Measurements from ENCODE around the gene LHFPL6. TPM values are rescaled to one million over a fixed set of nuclear protein-coding genes. Genes with fewer than 3 reads are reported as not detected.

The LHFPL6 gene
- total RNA-seq, 3 donors from 2014 or later = 4.9 to 26.1 (median 8.3) TPM

DNA sequence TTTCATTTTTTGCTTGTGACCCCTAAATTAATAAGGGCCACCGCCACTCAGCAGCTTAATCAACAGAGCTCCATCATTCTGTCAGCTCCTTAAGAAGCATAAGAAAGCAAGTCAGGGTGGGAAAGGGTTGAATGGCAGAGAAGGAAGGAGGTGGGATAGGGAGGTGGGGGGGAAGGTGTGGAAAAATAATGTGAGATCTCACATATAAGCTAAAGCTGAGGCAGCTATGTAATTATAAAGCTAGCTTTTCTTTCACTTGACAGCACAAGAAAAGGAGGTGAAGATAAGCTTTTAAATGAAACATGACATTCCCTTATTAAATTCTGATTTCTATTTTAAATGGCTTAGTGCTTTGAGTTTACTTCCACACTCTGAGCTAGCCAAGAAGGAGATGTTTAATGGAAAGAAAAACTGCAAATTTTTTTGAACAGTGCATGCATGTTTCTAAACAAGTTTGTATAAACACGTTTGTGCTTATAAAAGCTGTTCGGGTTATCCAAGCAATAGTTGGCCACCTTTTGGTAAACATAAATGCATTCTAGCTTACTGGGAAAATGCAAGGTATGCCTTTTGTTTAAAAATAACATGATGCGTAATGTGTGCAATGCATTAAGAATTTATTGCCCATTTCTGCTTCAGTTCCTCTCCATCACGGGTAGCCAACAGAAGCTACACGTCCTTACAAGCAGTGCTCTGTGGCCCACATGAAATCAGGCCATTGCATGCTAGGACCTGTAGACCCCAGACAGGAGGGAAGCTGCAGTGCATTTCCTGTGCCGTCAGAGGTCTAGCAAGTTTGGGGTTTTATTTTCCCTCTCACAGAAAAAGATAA lies 96.2 kb downstream of the LHFPL6 start:
- no peaks in the 10 kb centered on the region for H3K4me1 ChIP-seq (ENCODE audit: low read depth)
- no peak for ATAC-seq
- H3K9me3 ChIP-seq = no peaks in the 10 kb centered on the region
- TF ChIP-seq, protein P1, sequence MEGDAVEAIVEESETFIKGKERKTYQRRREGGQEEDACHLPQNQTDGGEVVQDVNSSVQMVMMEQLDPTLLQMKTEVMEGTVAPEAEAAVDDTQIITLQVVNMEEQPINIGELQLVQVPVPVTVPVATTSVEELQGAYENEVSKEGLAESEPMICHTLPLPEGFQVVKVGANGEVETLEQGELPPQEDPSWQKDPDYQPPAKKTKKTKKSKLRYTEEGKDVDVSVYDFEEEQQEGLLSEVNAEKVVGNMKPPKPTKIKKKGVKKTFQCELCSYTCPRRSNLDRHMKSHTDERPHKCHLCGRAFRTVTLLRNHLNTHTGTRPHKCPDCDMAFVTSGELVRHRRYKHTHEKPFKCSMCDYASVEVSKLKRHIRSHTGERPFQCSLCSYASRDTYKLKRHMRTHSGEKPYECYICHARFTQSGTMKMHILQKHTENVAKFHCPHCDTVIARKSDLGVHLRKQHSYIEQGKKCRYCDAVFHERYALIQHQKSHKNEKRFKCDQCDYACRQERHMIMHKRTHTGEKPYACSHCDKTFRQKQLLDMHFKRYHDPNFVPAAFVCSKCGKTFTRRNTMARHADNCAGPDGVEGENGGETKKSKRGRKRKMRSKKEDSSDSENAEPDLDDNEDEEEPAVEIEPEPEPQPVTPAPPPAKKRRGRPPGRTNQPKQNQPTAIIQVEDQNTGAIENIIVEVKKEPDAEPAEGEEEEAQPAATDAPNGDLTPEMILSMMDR (IDR thresholded peaks at IDR 0.05) = no peak
- intact Hi-C loops (cut with DNase I, micrococcal nuclease) = no loop called here
- no peaks in the 10 kb centered on the region for H3K36me3 ChIP-seq (ENCODE audit: low read depth)
- no peak overlapping the region for H3K4me3 ChIP-seq
- DNase-seq = no peak

DNA sequence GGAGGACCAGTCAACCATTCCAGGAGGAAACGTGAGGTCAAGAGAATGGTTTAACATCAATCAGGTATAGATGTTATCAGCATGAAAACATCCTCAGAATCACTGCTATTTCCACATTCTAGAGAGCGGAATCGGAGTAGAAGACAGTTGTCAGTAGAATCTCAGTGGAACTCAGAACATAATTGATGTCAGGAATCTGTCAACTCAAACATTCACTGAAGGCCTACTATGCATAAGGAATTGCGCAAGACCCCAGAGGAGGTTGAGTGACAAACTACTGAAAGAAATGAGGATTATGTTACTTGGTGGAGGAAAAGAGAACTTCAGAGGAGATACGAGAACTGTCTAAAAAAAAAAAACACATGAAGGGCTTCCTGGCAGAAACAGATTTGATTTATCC lies 97.8 kb downstream of the LHFPL6 start:
- Histone ChIP-seq H3K4me3 (no peak overlapping the region), H3K4me1 (ENCODE audit: low read depth) (no peaks in the 10 kb centered on the region), H3K9me3 (no peaks in the 10 kb centered on the region), H3K36me3 (ENCODE audit: low read depth) (no peaks in the 10 kb centered on the region)
- DNase-seq (no peak), ATAC-seq (no peak)
- intact Hi-C loops (cut with DNase I, micrococcal nuclease) = no loop called here
- TF ChIP-seq, protein P1 (IDR thresholded peaks at IDR 0.05) = no peak

DNA sequence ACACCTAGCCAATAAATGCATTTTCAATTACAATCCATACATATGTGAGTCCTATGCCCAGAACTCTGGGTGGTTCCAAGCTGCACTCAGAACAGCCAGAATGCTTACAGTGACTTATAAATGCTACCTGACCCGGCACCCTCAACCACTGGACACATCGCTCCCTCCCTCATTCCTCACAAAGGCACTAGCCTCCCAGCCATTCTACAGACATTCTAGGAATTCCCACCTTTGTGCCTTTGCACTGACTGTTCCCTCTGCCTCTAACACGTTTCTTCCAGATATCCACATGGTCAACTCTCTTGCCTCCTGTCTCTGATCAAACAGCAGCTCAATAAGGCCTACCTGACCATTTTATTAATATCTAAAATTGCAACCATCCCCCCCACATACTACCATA lies 99.9 kb downstream of the LHFPL6 start:
- H3K36me3 ChIP-seq (ENCODE audit: low read depth) = no peaks in the 10 kb centered on the region
- H3K9me3 ChIP-seq = no peaks in the 10 kb centered on the region
- intact Hi-C loops (cut with DNase I, micrococcal nuclease) = no loop called here
- H3K4me1 ChIP-seq (ENCODE audit: low read depth) = no peaks in the 10 kb centered on the region
- TF ChIP-seq, protein P1 (IDR thresholded peaks at IDR 0.05) = no peak
- ATAC-seq (no peak), DNase-seq (no peak)
- H3K4me3 ChIP-seq = no peak overlapping the region

DNA sequence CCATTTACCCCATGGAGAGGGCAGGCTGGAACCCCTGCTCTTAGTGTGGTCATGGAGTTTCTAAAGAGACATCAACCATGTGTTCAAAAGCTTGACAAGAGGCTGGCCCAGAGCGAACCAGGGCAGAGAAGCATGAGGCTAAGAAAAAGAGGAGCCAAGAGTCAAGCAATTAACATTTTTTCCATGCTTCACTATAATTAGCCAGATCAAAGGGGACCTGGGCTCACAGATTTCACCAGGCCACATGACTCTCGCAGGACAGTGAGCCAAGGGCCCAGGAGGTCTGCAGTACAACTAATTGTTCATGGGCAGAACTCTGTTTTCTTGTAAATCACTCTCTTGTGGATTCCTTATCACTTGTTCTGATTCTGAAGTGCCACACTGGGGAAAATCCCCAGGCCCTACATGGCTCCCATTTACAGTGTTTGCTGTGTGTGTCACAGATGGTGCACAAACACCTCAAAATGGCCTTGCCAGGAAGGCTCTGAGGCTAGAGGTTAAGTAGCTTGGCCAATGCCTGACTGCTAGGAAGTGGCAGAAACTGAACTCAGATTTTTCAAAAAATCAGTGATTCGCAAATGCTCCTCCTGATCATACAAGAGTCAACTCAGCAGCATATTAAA lies 101.2 kb downstream of the LHFPL6 start:
- no peaks in the 10 kb centered on the region for H3K4me1 ChIP-seq (ENCODE audit: low read depth)
- no peaks in the 10 kb centered on the region for H3K9me3 ChIP-seq
- intact Hi-C loops (cut with DNase I, micrococcal nuclease) = no loop called here
- no peaks in the 10 kb centered on the region for H3K36me3 ChIP-seq (ENCODE audit: low read depth)
- no peak overlapping the region for H3K4me3 ChIP-seq
- TF ChIP-seq, protein P1 (IDR thresholded peaks at IDR 0.05) = no peak
- DNase-seq (no peak), ATAC-seq (no peak)

DNA sequence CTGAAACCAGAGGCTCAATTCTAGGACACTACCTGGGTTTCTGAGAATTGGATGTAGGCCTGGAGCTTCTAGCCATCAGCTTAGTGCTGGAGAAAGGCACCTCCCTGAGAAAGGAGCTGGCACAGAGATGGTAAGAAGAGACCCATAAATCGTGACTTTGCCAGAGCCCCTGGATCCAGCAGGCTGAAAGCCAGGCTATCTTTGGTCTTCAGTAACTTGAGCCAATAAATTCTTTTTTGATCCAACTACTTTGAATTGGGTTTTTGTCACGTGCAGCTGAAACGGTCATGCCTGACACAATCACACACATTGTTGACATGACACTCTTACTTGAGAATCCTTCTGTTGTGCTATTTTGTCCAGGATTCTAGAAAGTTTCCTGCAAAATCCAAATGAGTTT lies 103.4 kb downstream of the LHFPL6 start:
- TF ChIP-seq, protein P1 (IDR thresholded peaks at IDR 0.05) = no peak
- Histone ChIP-seq H3K4me1 (ENCODE audit: low read depth) (no peaks in the 10 kb centered on the region), H3K9me3 (no peaks in the 10 kb centered on the region), H3K36me3 (ENCODE audit: low read depth) (no peaks in the 10 kb centered on the region), H3K4me3 (no peak overlapping the region)
- no peak for ATAC-seq
- intact Hi-C loops (cut with DNase I, micrococcal nuclease) = no loop called here
- no peak for DNase-seq
